AG09309 (cell line): ENCODE results near the gene NPC1.

ENCODE experiments used
- DNase-seq: peaks from one replicate; pipeline ENCODE4 v3.0.0-alpha.2; 2010; ENCODE audit warnings: low read depth
- H3K4me3 ChIP-seq: 2 replicates; pipeline ENCODE4 v1.5.1; 2011; ENCODE audit warnings: mild to moderate bottlenecking, low read depth, low read length, moderate library complexity; ENCODE audit not compliant: control insufficient read depth
- CTCF ChIP-seq: IDR thresholded peaks from 2 replicates; pipeline ENCODE4 v1.5.1; 2011; ENCODE audit warnings: mild to moderate bottlenecking, low read depth, low read length, inconsistent platforms; ENCODE audit not compliant: insufficient read depth, control insufficient read depth; ENCODE audit errors: missing control alignments

Gene NPC1

GRCh38 chr18:23585897-23586248 is 433 bp downstream of the NPC1 start:
- peak overlapping the region; percentile 98 for H3K4me3 ChIP-seq
- no peak for DNase-seq
- TF ChIP-seq CTCF = no peak

GRCh38 chr18:23585007-23585871 is 1.1 kb downstream of the NPC1 start:
- TF ChIP-seq CTCF = no peak
- DNase-seq = no peak
- peak overlapping the region; percentile 98 for H3K4me3 ChIP-seq

GRCh38 chr18:23584019-23584983 is 2.0 kb downstream of the NPC1 start:
- no peak overlapping the region for H3K4me3 ChIP-seq
- no peak for DNase-seq
- TF ChIP-seq CTCF = no peak

GRCh38 chr18:23583071-23583865 is 3.0 kb downstream of the NPC1 start:
- no peak overlapping the region for H3K4me3 ChIP-seq
- DNase-seq = no peak
- TF ChIP-seq CTCF = no peak

- TF ChIP-seq CTCF = no peak
- peak; percentile 29 for DNase-seq
- no peak overlapping the region for H3K4me3 ChIP-seq
These were observed 5.5 kb downstream of the NPC1 start for GRCh38 chr18:23580677-23581367.
